Vagina (tissue), 2 donors: Measurements from ENCODE around the gene SDC3.

ENCODE experiments used
- POLR2A ChIP-seq, 2 donors: fragments of 450-650 bp; IDR thresholded peaks; one replicate each; pipeline ENCODE4 v1.6.1; 2017; ENCODE audit warnings: antibody characterized with exemption in 2 of 2, mild to moderate bottlenecking in 2 of 2, moderate library complexity in 2 of 2
- POLR2AphosphoS5 ChIP-seq, 2 donors: sonication (generic); formaldehyde crosslinking; IDR thresholded peaks; one replicate each; pipeline ENCODE4 v1.9.0; 2017; ENCODE audit warnings: antibody characterized with exemption in 2 of 2, mild to moderate bottlenecking in 2 of 2, low read depth in 1 of 2; ENCODE audit not compliant: insufficient read depth in 1 of 2
- TF ChIP-seq, protein P1 (sequence below), 3 experiments: fragments of 450-650 bp in 2 of 3; fragments of 200-600 bp in 1 of 3; sonication (generic) in 1 of 3; IDR thresholded peaks; one replicate each; pipeline ENCODE4 v1.5.1; 2017 to 2019; ENCODE audit warnings: antibody characterized with exemption in 3 of 3, mild to moderate bottlenecking in 2 of 3, moderate library complexity in 2 of 3

DNA sequence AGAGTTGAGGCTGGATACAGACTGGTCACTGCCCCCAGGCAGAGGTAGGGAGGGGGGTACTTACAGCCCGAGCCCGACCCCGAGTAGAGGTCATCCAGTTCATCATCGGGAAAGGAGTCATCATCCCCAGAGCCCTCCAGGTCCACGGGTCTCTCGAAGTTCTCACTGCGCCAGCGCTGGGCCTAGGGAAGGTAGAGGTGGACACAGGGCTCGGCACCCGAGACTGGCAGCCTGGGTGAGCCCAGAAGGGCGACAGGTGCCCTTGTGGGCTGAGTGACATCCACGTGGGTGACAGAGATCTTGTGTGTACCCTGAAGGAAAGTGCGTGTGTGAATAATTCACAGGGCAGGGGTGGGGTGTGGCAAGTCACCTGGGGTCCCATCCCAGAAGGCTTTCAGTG lies 30.0 kb downstream of the SDC3 start:
- TF ChIP-seq POLR2AphosphoS5 (IDR thresholded peaks at IDR 0.05; ENCODE audit: insufficient read depth in 1 of 2, low read depth in 1 of 2) (no peak), POLR2A (IDR thresholded peaks at IDR 0.05) (no peak)
- TF ChIP-seq, protein P1, sequence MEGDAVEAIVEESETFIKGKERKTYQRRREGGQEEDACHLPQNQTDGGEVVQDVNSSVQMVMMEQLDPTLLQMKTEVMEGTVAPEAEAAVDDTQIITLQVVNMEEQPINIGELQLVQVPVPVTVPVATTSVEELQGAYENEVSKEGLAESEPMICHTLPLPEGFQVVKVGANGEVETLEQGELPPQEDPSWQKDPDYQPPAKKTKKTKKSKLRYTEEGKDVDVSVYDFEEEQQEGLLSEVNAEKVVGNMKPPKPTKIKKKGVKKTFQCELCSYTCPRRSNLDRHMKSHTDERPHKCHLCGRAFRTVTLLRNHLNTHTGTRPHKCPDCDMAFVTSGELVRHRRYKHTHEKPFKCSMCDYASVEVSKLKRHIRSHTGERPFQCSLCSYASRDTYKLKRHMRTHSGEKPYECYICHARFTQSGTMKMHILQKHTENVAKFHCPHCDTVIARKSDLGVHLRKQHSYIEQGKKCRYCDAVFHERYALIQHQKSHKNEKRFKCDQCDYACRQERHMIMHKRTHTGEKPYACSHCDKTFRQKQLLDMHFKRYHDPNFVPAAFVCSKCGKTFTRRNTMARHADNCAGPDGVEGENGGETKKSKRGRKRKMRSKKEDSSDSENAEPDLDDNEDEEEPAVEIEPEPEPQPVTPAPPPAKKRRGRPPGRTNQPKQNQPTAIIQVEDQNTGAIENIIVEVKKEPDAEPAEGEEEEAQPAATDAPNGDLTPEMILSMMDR (IDR thresholded peaks at IDR 0.05), result no peak
